Inflammatory macrophage treated with lipopolysaccharide for 4 hours (primary cell): ENCODE measurements around the gene TBL1X.

ENCODE experiments used
- DNase-seq: peaks from one replicate; pipeline ENCODE4 v3.0.0-alpha.2; 2020

TBL1X gene

GRCh38 chrX:9676738-9677097 is 211.9 kb downstream of the TBL1X start:
- no peak for DNase-seq

- peak; percentile 76 for DNase-seq
Observed at GRCh38 chrX:9677098-9677739, 212.4 kb downstream of the TBL1X start.

DNA sequence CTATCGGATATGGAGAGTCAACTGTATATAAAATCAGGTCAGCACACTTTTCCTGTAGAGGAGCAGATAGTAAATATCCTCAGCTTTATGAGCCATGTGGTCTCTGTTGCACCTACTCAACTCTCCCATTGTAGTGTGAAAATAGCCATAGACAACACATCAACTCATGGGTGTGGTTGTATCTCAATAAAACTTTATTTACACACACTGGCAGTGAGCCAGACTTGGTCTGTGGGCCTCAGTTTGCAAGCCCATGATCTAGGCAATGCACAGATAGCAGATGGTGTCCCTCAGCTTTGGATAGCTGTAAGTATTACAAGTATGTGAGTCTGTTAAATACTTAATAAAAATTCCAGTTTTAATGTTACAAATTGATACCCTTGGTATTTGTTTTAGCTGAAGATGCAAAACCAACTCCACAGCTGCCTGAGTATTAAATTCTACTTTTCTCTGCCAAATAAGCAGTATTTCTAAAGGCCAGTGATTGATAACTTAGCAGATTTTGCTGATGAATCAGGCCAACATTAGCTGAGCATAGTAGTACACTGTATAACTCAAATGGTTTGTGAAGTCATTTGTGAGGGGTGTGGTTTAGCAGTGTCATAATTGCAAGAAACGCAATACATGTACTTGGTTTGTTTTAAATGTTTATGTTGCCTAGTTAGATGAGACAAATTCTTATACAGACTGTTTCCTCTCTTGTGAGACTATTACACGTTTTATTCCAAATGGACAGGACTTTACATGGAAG is 213.5 kb downstream of the TBL1X start:
- no peak for DNase-seq

DNA sequence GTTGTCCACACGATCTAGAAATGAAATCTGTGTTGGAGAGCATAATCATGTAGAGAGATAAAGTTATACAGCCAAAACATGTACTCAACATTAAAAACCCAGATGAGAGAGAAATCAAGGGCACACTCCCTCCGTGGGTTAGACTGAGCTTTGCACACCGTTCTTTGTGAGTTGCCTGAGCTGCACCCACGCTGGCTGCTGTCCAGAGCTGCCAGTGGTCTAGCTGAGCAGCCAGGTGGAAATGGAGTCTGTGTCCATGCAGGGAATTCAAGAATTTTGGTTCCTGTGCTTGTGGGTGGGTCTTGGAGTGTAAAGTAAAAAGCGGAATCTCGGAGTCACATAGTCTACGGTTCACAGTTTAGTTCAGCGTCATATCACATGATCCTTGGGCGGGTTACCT is 216.2 kb downstream of the TBL1X start:
- DNase-seq: no peak

DNA sequence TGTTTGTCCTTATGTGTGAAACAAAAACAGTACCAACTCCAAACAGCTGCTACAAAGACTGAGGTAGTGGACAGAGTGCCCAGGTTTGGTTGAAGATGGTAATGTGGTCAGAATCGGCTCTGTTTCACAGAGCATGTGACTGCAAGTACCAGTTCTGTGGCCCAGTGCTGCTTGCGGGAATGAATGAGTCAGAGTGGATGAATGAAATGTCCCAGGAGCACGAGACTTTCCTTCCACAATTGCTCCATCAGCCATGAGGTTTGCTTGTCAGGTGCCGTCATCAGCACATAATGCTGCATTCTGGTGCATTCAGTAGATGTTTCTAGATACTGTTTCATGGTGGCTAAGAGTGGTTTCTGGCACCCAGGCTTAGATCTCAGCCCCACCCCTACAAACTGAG is 216.6 kb downstream of the TBL1X start:
- peak; percentile 1 for DNase-seq

- no peak for DNase-seq
Observed at GRCh38 chrX:9682456-9682855, 217.6 kb downstream of the TBL1X start.

DNA sequence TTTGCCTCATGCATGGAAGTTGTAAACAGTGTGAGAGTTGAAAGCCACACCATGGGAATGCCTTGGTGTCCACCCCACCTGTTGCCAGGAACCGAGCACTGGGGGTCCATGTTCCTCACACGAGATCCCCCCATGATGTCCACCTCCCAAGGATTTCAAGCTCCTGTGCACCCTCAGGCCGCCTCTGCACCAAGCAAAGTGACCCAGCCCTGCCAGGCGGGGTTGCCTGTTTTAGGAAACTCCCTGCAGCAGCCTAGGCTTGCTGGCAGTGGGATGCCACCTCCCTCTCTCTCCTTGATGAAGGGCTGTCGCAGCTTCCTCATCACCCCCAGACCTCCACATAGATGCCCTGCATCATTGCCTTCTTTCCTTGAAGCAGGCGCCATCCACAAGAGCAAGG is 218.0 kb downstream of the TBL1X start:
- DNase-seq: no peak

- DNase-seq: no peak
Observed at GRCh38 chrX:9683350-9683749, 218.5 kb downstream of the TBL1X start.

- no peak for DNase-seq
Observed at GRCh38 chrX:9687899-9688298, 223.0 kb downstream of the TBL1X start.

GRCh38 chrX:9688833-9689232 is 224.0 kb downstream of the TBL1X start:
- DNase-seq: no peak

GRCh38 chrX:9690046-9690445 is 225.2 kb downstream of the TBL1X start:
- DNase-seq: no peak

GRCh38 chrX:9693307-9694001 is 228.6 kb downstream of the TBL1X start:
- DNase-seq: no peak

DNA sequence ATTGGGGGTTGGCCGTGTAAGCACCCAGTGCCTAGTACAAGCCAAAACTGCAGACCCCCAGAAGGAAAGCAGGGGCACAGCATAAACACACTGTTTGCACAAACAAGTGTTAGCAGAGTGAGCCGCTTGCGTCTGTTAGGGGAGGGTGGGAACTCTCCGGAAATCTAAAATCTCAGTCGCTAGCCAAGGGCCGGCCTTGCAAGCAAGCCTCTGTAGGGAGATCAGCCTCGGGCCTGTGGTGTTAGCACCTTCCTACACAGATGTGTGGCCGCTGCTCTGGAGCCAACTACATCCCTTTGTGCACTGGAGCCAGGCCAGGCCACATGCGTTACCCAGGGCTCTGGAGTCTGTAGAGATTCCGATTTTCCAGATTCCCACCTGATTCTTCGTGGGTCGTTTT is 233.7 kb downstream of the TBL1X start:
- DNase-seq: no peak

- no peak for DNase-seq
Observed at GRCh38 chrX:9700555-9700954, 235.7 kb downstream of the TBL1X start.

DNA sequence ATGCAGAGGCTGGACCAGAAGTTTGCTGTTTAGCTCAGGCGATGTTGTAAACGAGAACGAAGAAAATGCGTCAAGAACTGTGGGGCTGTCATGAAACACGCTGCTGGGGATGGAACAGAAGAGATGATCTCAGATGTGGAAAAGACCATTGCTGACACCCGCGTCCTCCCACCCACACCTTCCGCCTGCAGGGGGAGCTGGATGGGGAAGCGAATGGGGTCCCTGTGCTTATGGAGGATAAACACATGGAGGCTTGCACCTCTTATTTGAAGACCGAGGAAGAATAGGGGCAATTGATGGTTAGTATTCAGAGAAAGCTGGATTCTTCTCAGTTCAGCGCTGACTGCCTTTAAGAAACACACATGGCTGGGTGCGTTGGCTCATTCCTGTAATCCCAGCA is 236.9 kb downstream of the TBL1X start:
- no peak for DNase-seq

GRCh38 chrX:9703406-9703805 is 238.5 kb downstream of the TBL1X start:
- DNase-seq: no peak

GRCh38 chrX:9704876-9705465 is 240.1 kb downstream of the TBL1X start:
- DNase-seq: no peak

- DNase-seq: no peak
Observed at GRCh38 chrX:9706421-9706820, 241.6 kb downstream of the TBL1X start.

- DNase-seq: no peak
Observed at GRCh38 chrX:9707306-9708033, 242.6 kb downstream of the TBL1X start.

DNA sequence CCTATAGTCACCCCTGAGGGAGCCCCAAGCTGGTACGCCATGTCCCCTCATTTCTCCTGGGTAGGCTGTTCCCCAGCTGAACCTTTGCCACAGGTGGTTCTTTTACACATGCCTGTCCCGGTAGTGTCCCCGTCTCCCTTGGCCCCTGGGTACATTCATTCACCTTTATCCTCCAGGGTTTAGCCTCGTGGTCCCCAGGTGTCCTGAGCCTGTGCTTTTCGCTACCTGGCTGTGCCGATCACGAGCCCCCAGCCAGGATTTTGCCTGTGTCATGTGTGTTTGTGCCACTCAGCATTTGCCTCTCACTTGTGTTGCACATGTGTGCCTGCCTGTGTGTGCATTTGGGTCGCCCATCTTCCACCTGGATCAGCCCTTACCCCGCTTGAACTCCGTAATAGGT is 243.2 kb downstream of the TBL1X start:
- no peak for DNase-seq

- DNase-seq: peak; percentile 63
Observed at GRCh38 chrX:9708923-9709553, 244.2 kb downstream of the TBL1X start.

DNA sequence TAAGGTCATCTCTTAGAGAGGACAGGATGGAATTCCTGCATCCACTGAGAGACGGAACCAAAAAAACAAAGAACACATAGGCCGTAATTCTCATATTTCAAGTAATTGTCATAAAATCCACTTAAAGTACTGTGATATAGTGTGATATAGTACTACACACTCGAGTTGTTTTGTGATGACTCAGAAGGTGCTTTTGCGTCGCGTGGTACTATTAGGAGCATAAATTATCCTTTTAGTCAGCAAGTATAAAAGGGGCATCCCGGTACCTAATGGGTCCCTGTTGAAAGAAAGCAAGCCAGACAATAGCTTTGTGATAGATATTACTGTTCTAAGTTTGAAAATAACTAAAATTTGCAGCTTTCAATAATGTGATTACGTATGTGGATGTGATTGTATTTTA is 245.5 kb downstream of the TBL1X start:
- DNase-seq: no peak

- DNase-seq: no peak
Observed at GRCh38 chrX:9717376-9717775, 252.5 kb downstream of the TBL1X start.
